IPS-NIHi11 (cell line): ENCODE measurements around the gene FBXO47.
"Not testable (repeated sequence)": the region's sequence is repeated elsewhere in the genome, so short reads cannot be mapped to it uniquely, and the experiment has no call there.

Experiments used
- DNase-seq: peaks from one replicate; pipeline ENCODE4 v3.0.0; 2012; ENCODE audit warnings: mixed read lengths, low spot score

FBXO47 gene

GRCh38 chr17:38921756-38922411 lies 45.3 kb downstream of the FBXO47 start:
- no peak for DNase-seq

- DNase-seq, result no peak
Observed at GRCh38 chr17:38920374-38921291, 46.6 kb downstream of the FBXO47 start.

GRCh38 chr17:38919316-38920078 lies 47.7 kb downstream of the FBXO47 start:
- no peak for DNase-seq

- DNase-seq, result no peak
Observed at GRCh38 chr17:38918916-38919315, 48.3 kb downstream of the FBXO47 start.

- peak; percentile 43 for DNase-seq
Observed at GRCh38 chr17:38918129-38918913, 48.9 kb downstream of the FBXO47 start.

- DNase-seq, result no peak
Observed at GRCh38 chr17:38917259-38917658, 49.9 kb downstream of the FBXO47 start.

GRCh38 chr17:38916771-38917170 lies 50.4 kb downstream of the FBXO47 start:
- no peak for DNase-seq

- no peak for DNase-seq
Observed at GRCh38 chr17:38915639-38915995, 51.6 kb downstream of the FBXO47 start.

GRCh38 chr17:38914741-38915638 lies 52.2 kb downstream of the FBXO47 start:
- DNase-seq, result no peak

GRCh38 chr17:38912221-38912813 lies 54.9 kb downstream of the FBXO47 start:
- DNase-seq, result no peak

- DNase-seq, result not testable (repeated sequence)
Observed at GRCh38 chr17:38911731-38912081, 55.5 kb downstream of the FBXO47 start.

- no peak for DNase-seq
Observed at GRCh38 chr17:38911081-38911730, 56.0 kb downstream of the FBXO47 start.

- DNase-seq, result no peak
Observed at GRCh38 chr17:38910325-38910724, 56.9 kb downstream of the FBXO47 start.

- DNase-seq, result no peak
Observed at GRCh38 chr17:38908676-38909181, 58.5 kb downstream of the FBXO47 start.

- no peak for DNase-seq
Observed at GRCh38 chr17:38907930-38908675, 59.1 kb downstream of the FBXO47 start.

GRCh38 chr17:38906460-38907228 lies 60.6 kb downstream of the FBXO47 start:
- DNase-seq, result no peak

GRCh38 chr17:38905375-38905774 lies 61.8 kb downstream of the FBXO47 start:
- DNase-seq, result no peak

- DNase-seq, result no peak
Observed at GRCh38 chr17:38904892-38905291, 62.3 kb downstream of the FBXO47 start.
